HCEC 1CT (cell line): ENCODE results near the gene LMOD1.
"Not testable (repeated sequence)": the region's sequence is repeated elsewhere in the genome, so short reads cannot be mapped to it uniquely, and the experiment has no call there.

Experiments
- DNase-seq: peaks from one replicate; pipeline ENCODE4 v3.0.0-alpha.2; 2017

The LMOD1 gene

DNA sequence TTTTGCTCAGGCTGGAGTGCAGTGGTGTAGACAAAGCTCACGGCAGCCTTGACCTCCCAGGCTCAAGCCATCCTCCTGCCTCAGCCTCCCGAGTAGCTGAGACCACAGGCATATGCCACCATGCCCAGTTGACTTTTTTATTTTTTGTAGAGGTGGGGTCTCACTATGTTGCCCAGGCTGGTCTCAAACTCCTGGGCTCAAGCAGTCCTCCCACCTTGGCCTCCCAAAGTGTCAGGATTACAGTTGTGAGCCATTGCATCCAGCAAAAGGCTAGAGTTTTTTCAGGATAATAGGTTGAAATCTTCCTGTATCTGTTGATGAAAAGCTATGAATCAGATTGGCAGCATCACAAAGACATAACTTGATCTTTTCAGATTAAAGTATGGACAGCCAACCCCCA lies 89.6 kb downstream of the LMOD1 start:
- DNase-seq: not testable (repeated sequence)

DNA sequence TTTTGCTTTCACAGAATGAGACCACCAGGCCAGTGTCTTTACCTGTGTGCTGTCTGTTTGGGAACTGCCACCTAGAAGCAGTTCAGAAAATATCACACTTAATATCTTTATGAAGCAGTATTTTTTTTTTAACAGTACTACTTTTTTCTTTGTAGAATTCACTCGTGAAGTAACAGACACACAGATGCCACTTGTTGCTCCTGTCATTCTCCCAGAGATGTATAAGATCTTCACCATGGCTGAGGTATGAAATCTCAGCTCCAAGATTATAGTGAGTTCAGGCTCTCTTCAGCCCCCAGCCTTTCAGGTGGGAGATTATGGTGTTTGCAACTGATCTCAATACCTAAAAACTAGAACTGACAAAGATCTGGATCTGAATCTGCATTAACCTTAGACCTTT lies 94.4 kb downstream of the LMOD1 start:
- DNase-seq: no peak

DNA sequence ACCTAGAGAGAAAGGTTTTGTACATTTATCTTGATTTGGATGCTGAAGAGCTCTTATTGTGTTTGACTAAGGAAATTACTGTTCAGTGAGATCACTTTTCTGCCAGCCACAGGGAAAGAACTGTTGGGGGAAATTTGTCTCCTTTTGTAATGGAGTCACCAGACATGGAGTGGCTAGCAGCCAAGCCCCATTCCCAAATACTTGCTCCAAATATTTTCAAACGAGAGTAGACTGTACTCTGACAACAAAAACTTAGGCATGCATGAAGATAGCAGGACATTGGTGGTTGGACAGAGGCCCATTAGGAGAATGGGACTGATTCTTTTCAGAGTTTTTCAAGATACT lies 96.3 kb downstream of the LMOD1 start:
- DNase-seq: peak; percentile 88

DNA sequence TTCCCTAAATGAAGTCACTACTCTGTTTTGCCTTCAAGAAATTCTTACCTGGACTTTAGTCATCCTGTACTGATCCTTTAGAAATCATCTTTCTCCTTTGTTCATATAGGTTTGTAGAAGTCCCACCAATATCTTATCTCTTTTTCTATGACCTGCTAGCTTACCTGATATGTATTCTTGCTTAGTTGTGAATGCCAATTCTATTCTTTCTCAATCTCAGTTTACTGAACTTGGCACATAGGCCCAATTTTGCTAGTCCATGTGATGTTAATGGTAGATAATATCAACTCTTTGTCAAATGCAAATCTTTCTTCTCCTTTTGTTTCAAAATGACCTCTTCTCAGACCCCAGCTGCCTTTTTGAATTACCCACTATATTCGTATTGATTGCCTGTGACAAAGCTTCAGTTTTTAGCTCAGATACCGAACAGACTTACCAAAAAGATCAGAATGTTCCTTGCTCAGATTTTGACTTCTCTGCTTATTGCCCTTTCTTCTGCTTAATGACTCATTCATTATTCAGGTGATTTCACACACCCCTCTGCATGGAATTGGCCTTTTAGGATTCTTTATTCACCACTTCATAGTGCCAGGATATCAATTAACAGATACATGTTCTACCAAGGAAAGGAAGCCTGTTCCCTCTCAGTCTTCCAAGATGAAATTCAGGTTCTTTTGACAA lies 96.8 kb downstream of the LMOD1 start:
- peak; percentile 42 for DNase-seq

DNA sequence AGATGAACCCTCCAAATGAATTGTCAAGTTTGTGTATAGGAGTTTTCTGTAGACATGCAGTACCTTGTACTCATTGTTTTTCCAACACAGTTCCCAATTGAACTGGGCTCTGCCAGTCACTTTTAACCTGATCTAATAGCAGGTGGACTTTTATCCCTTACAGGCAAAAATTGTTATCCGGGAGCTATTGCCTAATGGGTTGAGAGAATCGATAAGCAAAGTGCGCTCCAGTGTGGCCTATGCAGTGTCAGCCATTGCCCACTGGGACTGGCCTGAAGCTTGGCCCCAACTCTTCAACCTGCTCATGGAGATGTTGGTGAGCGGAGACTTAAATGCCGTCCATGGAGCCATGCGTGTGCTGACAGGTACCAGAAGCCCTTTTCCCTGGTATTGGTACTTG lies 98.1 kb downstream of the LMOD1 start:
- DNase-seq: no peak

DNA sequence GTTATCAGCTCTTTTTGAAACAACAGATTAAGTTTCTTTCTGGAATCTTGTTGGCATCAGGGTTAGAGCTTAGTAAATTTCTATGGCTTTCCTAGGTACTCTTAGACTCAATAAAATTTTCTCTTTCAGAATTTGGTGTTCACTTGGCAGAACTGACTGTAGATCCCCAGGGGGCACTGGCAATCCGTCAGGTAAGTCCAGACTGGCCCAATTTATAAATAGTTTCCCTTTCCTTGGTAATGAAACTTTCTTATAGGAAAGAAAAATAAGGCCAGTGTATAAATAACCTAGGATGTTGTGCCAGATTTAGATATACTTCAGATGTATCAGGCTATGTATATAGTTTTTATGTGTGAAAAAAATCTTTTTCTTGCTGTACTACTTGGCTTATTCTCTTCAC lies 99.2 kb downstream of the LMOD1 start:
- no peak for DNase-seq
